ENCODE results near the gene PRRC2B. TPM values are rescaled to one million over a fixed set of nuclear protein-coding genes. Genes with fewer than 3 reads are reported as not detected.

The PRRC2B gene
- total RNA-seq, 4 donors from 2014 or later = 102 to 198 (median 108) TPM

DNA sequence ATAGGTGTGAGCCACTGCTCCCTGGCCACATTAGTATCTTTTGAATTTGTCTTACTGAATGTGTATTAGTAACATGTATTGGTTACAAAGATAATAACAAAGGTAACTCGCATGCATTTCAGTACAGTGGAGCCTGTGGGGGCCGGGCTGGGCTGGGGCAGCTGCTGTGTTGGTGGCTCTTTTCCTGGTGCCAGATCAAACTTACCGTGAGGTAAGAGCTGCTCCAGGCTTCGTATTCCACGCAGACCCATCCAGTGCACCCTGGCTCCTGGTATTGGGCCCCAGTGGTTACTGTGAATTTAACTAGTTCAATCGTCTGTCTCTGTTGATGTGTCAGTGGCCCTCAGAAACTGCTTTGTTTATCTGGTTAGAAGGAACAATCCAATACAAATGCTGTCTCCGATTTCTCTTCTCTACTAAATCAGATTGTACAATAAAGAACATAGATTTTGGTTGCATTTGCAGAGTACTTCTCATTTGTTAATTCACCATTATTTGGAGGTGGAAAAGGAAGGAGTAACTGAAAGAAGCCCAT, 15.6 kb downstream of the PRRC2B start:
- Histone ChIP-seq H3K4me3 (no peak overlapping the region), H3K27me3 (no peaks in the 10 kb centered on the region), H3K36me3 (no peaks in the 10 kb centered on the region), H3K27ac (peak overlapping the region in 3 of 4 donors; percentile 77 to 98 (median 79)), H3K9me3 (no peaks in the 10 kb centered on the region), H3K4me1 (peaks cover 10 to 100% (median 75%) of the 10 kb centered on the region in 3 donors)
- WGBS, 2 donors (ENCODE audit: low coverage in 1 of 2) = 28 to 41% methylated on average over 6 to 7 of the region's 7 CpGs
- no peak for ATAC-seq
- TF ChIP-seq POLR2A (IDR thresholded peaks at IDR 0.05) (no peak), EP300 (IDR thresholded peaks at IDR 0.05) (no peak), POLR2AphosphoS5 (IDR thresholded peaks at IDR 0.05) (no peak)
- TF ChIP-seq, protein P1, sequence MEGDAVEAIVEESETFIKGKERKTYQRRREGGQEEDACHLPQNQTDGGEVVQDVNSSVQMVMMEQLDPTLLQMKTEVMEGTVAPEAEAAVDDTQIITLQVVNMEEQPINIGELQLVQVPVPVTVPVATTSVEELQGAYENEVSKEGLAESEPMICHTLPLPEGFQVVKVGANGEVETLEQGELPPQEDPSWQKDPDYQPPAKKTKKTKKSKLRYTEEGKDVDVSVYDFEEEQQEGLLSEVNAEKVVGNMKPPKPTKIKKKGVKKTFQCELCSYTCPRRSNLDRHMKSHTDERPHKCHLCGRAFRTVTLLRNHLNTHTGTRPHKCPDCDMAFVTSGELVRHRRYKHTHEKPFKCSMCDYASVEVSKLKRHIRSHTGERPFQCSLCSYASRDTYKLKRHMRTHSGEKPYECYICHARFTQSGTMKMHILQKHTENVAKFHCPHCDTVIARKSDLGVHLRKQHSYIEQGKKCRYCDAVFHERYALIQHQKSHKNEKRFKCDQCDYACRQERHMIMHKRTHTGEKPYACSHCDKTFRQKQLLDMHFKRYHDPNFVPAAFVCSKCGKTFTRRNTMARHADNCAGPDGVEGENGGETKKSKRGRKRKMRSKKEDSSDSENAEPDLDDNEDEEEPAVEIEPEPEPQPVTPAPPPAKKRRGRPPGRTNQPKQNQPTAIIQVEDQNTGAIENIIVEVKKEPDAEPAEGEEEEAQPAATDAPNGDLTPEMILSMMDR (IDR thresholded peaks at IDR 0.05) = no peak

DNA sequence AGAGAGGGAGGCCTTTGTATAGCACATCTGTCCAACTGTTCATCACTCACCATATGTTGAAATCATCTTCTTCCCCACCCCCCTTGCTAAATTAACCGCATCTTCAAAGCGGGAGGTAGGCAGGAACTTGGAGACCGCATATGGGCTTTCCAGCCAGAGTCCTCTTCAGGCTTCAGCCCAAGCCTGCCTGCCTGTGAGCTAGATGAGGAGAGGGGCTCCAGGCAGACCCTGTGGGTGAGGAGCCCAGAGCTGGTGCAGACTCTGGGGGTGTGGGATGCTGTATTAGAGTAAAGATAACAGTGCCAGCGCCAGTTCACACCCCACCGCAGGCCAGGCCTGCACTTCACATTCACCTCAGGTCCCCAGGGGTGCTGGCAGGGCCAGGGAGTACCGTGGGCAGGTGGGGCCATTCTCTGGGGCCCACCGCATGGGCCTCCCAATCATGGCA, 16.2 kb downstream of the PRRC2B start:
- no peak for ATAC-seq
- Histone ChIP-seq H3K4me3 (no peak overlapping the region), H3K27me3 (no peaks in the 10 kb centered on the region), H3K9me3 (no peaks in the 10 kb centered on the region), H3K27ac (peak overlapping the region; percentile 1 to 98 (median 78)), H3K36me3 (no peaks in the 10 kb centered on the region), H3K4me1 (peaks cover 9 to 100% (median 72%) of the 10 kb centered on the region in 3 donors)
- 28 to 100% methylated on average over 1 to 5 of the region's 7 CpGs for WGBS, 2 donors (ENCODE audit: low coverage in 1 of 2)
- TF ChIP-seq POLR2A (IDR thresholded peaks at IDR 0.05) = no peak

DNA sequence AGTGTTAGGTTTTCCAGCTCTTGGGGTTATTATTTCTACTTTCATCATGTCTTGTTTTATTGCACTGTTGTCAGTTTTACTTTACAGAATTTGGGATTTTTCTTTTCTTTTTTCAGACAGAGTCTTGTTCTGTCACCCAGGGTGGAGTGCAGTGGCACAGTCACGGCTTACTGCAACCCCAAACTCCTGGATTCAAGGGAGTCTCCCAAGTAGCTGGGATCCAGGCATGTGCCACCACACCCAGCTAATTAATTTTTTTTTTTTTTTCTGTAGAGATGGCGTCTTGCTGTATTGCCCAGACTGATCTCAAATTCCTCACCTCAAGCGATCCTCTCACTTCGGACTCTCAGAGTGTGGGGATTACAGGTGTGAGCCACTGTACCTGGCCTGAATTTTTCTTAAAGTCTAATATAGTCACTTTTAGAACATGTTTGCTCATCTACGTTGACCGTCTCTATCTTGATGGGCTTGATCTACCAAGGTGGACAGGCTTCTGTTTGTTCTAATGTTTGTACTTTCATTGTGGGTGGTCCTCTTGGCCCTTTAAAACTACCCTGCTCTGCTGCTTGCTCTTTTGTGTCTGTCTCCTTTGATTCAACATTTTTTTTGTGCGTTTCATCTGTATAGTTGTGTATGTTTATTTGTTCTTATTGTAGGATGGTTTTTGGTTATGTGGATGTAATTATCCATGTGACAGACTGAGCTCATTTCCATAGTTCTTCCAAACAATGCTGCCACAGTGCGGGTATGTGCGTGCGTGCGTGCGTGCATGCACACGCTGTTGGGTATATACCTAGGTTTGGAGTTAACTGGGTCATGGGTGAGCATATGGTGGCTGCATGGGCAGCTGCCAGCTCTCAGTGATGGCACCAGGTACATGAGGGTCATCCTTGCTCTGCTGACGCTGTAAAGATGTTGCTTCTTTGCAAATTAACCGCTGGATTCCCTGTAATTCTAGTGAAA, 18.1 kb downstream of the PRRC2B start:
- TF ChIP-seq, protein P1 (IDR thresholded peaks at IDR 0.05) = no peak
- H3K27me3 ChIP-seq = no peaks in the 10 kb centered on the region
- no peaks in the 10 kb centered on the region for H3K9me3 ChIP-seq
- no peaks in the 10 kb centered on the region for H3K36me3 ChIP-seq
- no peak for ATAC-seq
- H3K27ac ChIP-seq = peak overlapping the region in 1 of 4 donors; percentile 19
- H3K4me1 ChIP-seq = peaks cover 4 to 100% (median 67%) of the 10 kb centered on the region in 3 donors
- no peak overlapping the region for H3K4me3 ChIP-seq
- WGBS, 2 donors (ENCODE audit: low coverage in 1 of 2) = 64 to 84% methylated on average over 5 to 14 of the region's 15 CpGs

DNA sequence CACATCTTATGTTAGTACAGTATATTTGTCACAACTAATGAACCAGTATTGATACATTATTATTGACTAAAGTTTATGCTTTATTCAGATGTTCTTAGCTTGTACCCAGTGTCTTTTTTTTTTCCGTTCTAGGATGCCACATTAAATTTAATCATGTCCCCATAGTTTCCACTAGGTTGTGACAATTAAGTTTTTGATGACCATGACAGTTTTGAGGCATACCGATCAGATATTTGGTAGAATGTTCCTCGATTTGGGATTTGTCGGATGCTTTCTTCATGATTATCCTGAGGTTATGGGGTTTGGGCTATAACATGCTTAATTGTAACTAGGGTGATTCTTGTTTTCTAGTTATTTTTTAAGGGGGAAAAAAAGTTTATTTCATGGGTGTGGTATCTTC, 22.6 kb downstream of the PRRC2B start:
- Histone ChIP-seq H3K4me3 (no peak overlapping the region), H3K27me3 (no peaks in the 10 kb centered on the region), H3K36me3 (peaks cover 0 to 4% of the 10 kb centered on the region in 2 donors), H3K27ac (peak overlapping the region in 1 of 4 donors; percentile 77), H3K4me1 (peaks cover 10 to 100% (median 72%) of the 10 kb centered on the region in 3 donors), H3K9me3 (no peaks in the 10 kb centered on the region)
- no peak for ATAC-seq
- no peak for TF ChIP-seq POLR2A (IDR thresholded peaks at IDR 0.05)
- TF ChIP-seq, protein P1 (IDR thresholded peaks at IDR 0.05) = no peak
- TF ChIP-seq POLR2AphosphoS5 (IDR thresholded peaks at IDR 0.05) = no peak
- TF ChIP-seq EP300 (IDR thresholded peaks at IDR 0.05) = no peak
- 84 to 86% methylated on average over 4 of the region's 4 CpGs for WGBS, 2 donors (ENCODE audit: low coverage in 1 of 2)

DNA sequence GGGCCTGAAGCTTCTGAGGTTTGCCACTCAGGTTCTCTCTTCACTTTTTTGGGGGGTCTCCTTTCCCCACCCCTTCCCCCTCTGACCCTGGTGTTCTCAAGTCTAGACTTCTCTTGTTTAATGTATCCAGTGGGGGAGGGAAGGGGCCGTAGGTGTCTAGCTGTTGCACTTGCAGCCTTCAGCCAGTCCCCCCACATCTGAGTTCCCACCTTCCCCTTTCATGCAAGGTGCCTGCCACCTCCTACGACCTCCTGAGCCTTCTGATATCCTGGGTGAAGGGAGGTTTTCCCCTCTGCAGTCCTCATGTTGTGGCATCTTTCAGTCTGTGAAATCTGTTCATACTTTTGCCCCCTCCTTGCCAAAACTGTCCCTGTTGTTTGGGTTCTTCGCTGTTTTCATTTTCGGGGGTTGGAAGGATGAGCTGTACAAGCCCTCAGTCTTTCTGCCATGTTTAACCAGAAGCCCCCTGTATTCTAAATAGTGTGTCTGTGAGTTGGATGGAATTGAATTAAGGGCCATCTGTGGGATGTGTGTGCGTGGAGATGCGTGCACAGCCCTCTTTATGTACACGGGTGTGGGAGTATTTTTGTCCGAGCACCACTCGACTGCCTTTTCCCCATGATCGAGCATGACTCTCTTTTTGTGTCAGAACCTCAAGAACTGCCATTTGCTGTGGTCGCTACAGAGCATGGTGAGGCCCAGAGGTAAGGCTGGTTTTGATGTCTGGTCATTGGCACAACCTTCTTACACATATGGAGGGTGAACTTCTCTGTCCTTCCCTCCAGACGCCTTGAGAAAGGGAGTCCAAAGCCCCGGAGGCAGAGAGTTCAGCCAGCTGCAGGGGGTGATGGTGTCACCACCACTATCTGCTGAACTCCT, 23.6 kb downstream of the PRRC2B start:
- 48 to 60% methylated on average over 3 to 10 of the region's 13 CpGs for WGBS, 2 donors (ENCODE audit: low coverage in 1 of 2)
- ATAC-seq = no peak

More for the DNA sequence above, 23.6 kb downstream of the PRRC2B start:
- TF ChIP-seq EP300 (IDR thresholded peaks at IDR 0.05) = no peak
- no peak for TF ChIP-seq POLR2AphosphoS5 (IDR thresholded peaks at IDR 0.05)
- TF ChIP-seq POLR2A (IDR thresholded peaks at IDR 0.05) = no peak
- TF ChIP-seq, protein P1 (IDR thresholded peaks at IDR 0.05) = no peak
- H3K9me3 ChIP-seq = no peaks in the 10 kb centered on the region
- H3K27ac ChIP-seq = peak overlapping the region in 3 of 4 donors; percentile 58 to 77 (median 75)
- peaks cover 0 to 4% of the 10 kb centered on the region in 2 donors for H3K36me3 ChIP-seq
- H3K27me3 ChIP-seq = no peaks in the 10 kb centered on the region
- peaks cover 13 to 100% (median 72%) of the 10 kb centered on the region in 3 donors for H3K4me1 ChIP-seq
- no peak overlapping the region for H3K4me3 ChIP-seq
